Epithelial cell of proximal tubule (primary cell): ENCODE measurements around the gene HIPK3. TPM values are rescaled to one million over a fixed set of nuclear protein-coding genes. Genes with fewer than 3 reads are reported as not detected.

Experiments
- DNase-seq: peaks from one replicate; pipeline ENCODE4 v3.0.0-alpha.2; 2011; ENCODE audit warnings: low read depth
- H3K4me3 ChIP-seq: 2 replicates; pipeline ENCODE4 v1.5.1; 2011; ENCODE audit warnings: low read depth, mild to moderate bottlenecking, low read length
- total RNA-seq: library from RNA; depleted of rRNA; stranded (reverse); fragments of >200 nt; gene quantifications from 2 replicates; pipeline ENCODE4 v1.2.3, GENCODE V29; 2015
- TF ChIP-seq, protein P1 (sequence below): conservative IDR thresholded peaks from 2 replicates; pipeline ENCODE4 v1.5.1; 2012; ENCODE audit warnings: low read depth, mild to moderate bottlenecking, low read length

The HIPK3 gene
- total RNA-seq, 1 donor from 2014 or later, result 26.9 TPM

DNA sequence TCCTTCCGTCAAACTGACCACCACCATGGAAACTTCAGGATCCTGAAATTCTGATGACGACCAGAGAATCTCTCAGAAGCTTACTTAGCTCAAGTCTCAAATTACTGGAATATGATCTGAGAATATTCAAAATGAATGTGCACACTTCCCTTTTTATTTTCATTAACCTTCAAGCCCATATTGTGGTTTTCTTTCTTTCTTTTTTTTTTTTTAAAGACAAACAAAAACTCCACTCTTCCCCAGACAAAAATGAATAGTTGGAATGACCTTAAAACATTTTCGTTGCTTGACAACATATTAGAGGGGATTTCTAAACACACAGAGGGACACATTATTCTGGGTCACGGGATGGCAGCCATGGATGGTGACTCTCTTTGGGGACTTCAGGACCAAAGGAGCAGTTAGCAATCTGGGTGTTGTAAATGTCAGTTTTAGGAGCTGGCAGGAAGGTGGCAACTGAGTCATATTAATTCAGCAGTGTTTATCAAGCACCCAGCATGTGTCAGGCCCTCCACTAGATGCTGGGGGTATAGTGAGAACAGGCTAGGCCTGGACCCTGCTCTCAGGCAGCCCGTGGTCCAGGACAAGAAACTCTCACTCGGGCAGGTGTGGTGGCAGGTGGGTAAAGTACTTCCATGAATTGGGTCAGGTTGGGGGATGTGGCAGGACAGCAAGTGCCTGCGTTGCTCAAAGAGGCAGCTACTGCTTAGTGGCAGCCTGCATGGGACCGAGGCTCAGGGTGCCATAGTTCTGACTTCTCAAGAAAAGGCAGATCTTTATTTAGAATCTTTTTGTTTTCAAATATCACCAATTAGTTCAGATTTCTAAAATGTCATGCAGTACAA, 126.1 kb downstream of the HIPK3 start:
- TF ChIP-seq, protein P1, sequence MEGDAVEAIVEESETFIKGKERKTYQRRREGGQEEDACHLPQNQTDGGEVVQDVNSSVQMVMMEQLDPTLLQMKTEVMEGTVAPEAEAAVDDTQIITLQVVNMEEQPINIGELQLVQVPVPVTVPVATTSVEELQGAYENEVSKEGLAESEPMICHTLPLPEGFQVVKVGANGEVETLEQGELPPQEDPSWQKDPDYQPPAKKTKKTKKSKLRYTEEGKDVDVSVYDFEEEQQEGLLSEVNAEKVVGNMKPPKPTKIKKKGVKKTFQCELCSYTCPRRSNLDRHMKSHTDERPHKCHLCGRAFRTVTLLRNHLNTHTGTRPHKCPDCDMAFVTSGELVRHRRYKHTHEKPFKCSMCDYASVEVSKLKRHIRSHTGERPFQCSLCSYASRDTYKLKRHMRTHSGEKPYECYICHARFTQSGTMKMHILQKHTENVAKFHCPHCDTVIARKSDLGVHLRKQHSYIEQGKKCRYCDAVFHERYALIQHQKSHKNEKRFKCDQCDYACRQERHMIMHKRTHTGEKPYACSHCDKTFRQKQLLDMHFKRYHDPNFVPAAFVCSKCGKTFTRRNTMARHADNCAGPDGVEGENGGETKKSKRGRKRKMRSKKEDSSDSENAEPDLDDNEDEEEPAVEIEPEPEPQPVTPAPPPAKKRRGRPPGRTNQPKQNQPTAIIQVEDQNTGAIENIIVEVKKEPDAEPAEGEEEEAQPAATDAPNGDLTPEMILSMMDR, result no peak
- H3K4me3 ChIP-seq, result no peak overlapping the region
- no peak for DNase-seq

DNA sequence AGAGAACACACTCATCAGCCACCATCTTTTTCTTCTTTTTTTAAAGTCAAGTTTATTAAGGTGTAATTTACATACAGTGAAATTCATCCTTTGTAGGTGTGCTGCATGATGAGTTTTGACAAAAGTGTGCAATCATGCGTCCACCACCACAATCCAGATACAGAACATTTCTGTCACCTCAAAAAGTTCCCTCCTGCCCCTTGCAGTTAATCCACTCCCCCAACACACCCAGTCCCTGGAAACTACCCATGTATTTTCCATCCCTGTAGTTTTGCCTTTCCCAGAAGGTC, 126.7 kb downstream of the HIPK3 start:
- no peak overlapping the region for H3K4me3 ChIP-seq
- TF ChIP-seq, protein P1, result no peak
- DNase-seq, result no peak

DNA sequence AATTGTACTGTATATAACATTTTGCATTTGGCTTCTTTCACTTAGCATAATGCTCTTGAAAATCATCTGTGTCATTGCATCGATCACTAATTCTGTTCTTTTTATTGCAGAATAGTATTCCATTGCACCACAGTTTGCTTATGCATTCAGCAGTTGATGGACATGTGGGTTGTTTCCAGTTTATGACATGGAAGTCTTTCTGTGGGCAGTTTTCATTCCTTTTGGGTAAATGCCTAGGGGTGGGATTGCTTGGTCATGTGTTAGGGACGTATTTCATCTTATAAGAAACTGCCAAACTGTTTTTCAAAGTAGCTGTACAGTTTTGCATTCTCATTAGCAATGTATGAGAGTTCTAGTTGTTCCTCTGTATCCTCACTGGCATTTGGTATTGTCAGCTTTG, 127.0 kb downstream of the HIPK3 start:
- TF ChIP-seq, protein P1, result no peak
- no peak overlapping the region for H3K4me3 ChIP-seq
- DNase-seq, result no peak

DNA sequence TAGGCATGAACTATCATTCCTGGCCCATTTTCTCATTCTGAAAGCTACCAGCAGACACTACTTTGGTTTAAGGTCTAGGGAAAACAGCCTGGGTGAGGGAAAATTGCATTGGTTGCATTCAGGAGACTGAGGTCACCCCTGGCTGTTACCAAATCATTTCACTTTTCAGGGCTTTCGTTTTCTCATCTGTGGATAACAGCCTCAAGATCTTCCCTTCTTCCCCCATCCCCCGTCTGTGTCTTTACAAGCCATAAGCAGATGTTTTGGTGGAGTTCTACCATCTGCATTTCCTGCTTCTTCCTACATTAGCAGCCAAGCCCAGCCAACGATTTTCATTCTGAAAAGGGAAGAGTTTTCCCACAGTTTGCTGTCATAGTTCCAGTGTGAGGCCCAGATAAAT, 130.4 kb downstream of the HIPK3 start:
- no peak for DNase-seq
- H3K4me3 ChIP-seq, result no peak overlapping the region
- TF ChIP-seq, protein P1, result no peak

DNA sequence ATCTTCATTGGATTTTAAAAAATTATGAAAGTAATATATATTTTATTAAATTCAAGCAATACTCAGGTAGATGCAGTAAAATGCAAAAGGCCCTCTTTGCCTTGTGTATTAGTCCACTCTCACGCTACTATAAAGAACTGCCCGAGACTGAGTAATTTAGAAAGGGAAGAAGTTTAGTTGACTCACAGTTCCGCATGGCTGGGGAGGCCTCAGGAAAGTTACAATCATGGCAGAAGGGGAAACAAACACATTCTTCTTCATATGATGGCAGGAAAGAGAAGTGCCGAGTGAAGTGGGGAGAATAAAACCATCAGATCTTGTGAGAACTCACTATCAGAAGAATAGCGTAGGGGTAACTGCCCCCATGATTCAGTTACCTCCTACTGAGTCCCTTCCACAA, 130.8 kb downstream of the HIPK3 start:
- no peak overlapping the region for H3K4me3 ChIP-seq
- peak; percentile 10 for DNase-seq
- TF ChIP-seq, protein P1, result no peak

DNA sequence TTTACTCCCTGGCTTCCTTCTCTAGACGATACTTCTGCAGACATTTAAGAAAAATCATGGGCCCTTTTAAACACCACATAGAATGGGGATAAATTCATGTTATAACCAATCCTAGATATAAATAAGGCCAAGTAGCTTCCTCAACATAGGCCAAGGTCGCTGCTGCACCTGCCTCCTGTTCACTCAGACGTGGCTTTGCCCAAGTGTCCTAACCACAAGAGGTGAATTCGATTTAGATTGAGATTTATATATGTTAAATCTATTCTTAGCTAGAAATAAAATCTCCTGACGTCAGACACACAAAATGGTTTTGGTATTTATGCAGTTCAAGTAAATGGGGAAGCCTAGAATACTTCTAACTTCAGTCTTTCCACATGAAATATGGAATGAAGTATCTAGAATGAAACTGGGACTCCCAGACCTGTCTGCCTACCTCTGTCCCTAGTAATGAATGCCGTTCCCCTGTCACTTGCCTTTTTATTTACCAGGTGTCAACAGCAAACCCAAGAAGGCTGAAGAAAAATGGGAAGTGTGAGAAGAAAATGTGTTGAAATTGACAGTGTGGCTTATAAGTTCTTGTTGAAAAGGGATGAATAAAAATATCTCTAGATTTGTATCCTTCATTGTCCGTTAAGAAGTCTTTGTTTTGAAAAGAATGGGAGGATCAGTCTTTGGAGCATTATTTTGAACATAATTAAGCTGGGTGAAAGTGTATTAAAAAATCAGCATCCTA, 131.8 kb downstream of the HIPK3 start:
- TF ChIP-seq, protein P1, result no peak
- DNase-seq, result no peak

More for the DNA sequence above, 131.8 kb downstream of the HIPK3 start:
- no peak overlapping the region for H3K4me3 ChIP-seq
